GM12878 (cell line): ENCODE measurements around the gene COL9A1. TPM values are rescaled to one million over a fixed set of nuclear protein-coding genes. Genes with fewer than 3 reads are reported as not detected.

ENCODE experiments used
- GATAD2B ChIP-seq: fragments of 450-650 bp; conservative IDR thresholded peaks from 2 replicates; pipeline ENCODE4 v1.6.1; 2017; ENCODE audit warnings: low read depth, mild to moderate bottlenecking, moderate library complexity
- MXI1 ChIP-seq: fragments of 150-350 bp; IDR thresholded peaks from 2 replicates; pipeline ENCODE4 v1.6.1; 2011; ENCODE audit warnings: low read depth, mild to moderate bottlenecking, inconsistent platforms, low read length, improper control_type of control experiment
- NFIC ChIP-seq: IDR thresholded peaks from 2 replicates; pipeline ENCODE4 v1.6.1; 2012; ENCODE audit warnings: low read depth, mild to moderate bottlenecking, inconsistent platforms, low read length, moderate library complexity
- PAX5 ChIP-seq: IDR thresholded peaks from 2 replicates; pipeline ENCODE4 v1.6.1; 2011; ENCODE audit warnings: low read depth, low read length, borderline replicate concordance
- PAX8 ChIP-seq: fragments of 450-650 bp; IDR thresholded peaks from 2 replicates; pipeline ENCODE4 v1.6.1; 2017; ENCODE audit warnings: mild to moderate bottlenecking, moderate library complexity
- SMAD5 ChIP-seq: IDR thresholded peaks from 2 replicates; pipeline ENCODE4 v1.6.1; 2016; ENCODE audit warnings: antibody characterized with exemption, low read depth
- SPI1 ChIP-seq: IDR thresholded peaks from 2 replicates; pipeline ENCODE4 v1.6.1; 2011; ENCODE audit warnings: low read depth, mild to moderate bottlenecking, low read length, moderate library complexity, borderline replicate concordance; ENCODE audit not compliant: insufficient read depth
- SREBF2 ChIP-seq: IDR thresholded peaks from 2 replicates; pipeline ENCODE4 v1.6.1; 2012; ENCODE audit warnings: mild to moderate bottlenecking, low read length
- YY1 ChIP-seq: IDR thresholded peaks from 2 replicates; pipeline ENCODE4 v1.6.1; 2011; ENCODE audit warnings: low read depth, mild to moderate bottlenecking, low read length
- polyA plus RNA-seq, 11 experiments: library from polyadenylated mRNA; depleted of rRNA in 4 of 11; unstranded in 6 of 11; stranded (reverse) in 5 of 11; fragments of >200 nt; fragmentation: Nextera tagmentation in 4 of 11; fragmentation: Illumina TruSeq in 1 of 11; extraction: Ambion mirVana in 4 of 11; extraction: Trizol in 1 of 11; gene quantifications; 1 replicate in 1 of 11; 2 replicates in 10 of 11; pipeline versions ENCODE4 v1.2.1 to v1.2.3, GENCODE V29; 2011 to 2016; ENCODE audit warnings: inconsistent platforms in 2 of 11, missing spikeins in 2 of 11, low read depth in 1 of 11
- total RNA-seq, 4 experiments: library from RNA; depleted of rRNA in 3 of 4; stranded (reverse); fragments of >200 nt in 3 of 4; fragmentation: Illumina TruSeq in 1 of 4; extraction: Trizol in 1 of 4; gene quantifications; 2 replicates each; pipeline versions ENCODE4 v1.2.1 to v1.2.3, GENCODE V29; 2013 to 2021
- TF ChIP-seq, protein P1 (sequence below): IDR thresholded peaks from 2 replicates; pipeline ENCODE4 v1.6.1; 2012; ENCODE audit warnings: low read depth, low read length, improper control_type of control experiment

The COL9A1 gene
- total and polyA plus RNA-seq, 10 of the 15 experiments (the other 5 are each of a cell fraction or from before 2014, with no cell fraction given): not detected

DNA sequence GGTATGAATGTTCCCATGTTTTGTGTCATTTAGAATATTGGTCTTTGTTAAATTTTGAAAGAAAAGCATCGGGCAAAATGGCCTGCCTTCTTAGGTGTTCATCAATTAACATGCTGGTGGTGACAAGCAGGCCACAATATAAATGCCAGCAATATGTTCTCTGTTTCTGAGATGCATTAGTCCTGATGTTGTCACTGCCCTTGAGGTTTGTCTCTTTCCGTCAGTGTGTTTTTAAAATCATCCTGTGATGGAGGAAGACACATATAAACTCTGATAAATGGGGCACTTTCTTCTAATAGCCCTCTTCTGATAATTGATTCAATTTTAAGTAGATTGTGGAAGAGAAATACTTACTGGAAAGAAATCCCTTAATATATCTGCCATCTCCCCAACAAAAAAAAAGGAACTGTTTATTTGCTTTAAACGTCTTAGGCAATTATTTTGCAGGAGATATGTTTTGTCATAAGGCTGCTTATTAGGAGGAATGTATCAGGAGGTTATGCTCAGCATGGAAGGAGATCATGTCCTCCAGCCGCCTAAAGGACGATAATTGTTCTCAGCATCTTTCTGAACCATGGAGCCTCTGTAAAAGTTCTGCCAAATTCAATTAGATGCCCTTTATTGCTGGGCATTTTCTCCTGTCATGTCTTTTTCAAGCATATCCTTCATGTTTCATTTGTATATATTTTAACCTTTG is 134.1 kb downstream of the COL9A1 start (continued):
- TF ChIP-seq SMAD5: no peak
- no peak for TF ChIP-seq MXI1
- no peak for TF ChIP-seq YY1
- no peak for TF ChIP-seq GATAD2B
- no peak for TF ChIP-seq PAX5
- no peak for TF ChIP-seq PAX8
- TF ChIP-seq NFIC: no peak
- no peak for TF ChIP-seq SPI1
- TF ChIP-seq, protein P1, sequence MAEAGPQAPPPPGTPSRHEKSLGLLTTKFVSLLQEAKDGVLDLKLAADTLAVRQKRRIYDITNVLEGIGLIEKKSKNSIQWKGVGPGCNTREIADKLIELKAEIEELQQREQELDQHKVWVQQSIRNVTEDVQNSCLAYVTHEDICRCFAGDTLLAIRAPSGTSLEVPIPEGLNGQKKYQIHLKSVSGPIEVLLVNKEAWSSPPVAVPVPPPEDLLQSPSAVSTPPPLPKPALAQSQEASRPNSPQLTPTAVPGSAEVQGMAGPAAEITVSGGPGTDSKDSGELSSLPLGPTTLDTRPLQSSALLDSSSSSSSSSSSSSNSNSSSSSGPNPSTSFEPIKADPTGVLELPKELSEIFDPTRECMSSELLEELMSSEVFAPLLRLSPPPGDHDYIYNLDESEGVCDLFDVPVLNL: no peak
- TF ChIP-seq SREBF2: no peak

Other genes with a start within 250 kb of the COL9A1 start
- gene FAM135A, start 110.4 kb upstream of the COL9A1 start, total RNA-seq (2014; rRNA removed): 15.9 and 24.4 TPM in 2 replicates
- gene FAM135A, start 110.4 kb upstream of the COL9A1 start, total RNA-seq (2014; rRNA removed; fragmentation: Illumina TruSeq; extraction: Trizol): 17.9 and 18.5 TPM in 2 replicates
- 12.0 and 14.2 TPM in 2 replicates for gene FAM135A, start 110.4 kb upstream of the COL9A1 start, total RNA-seq (2021)
- gene FAM135A, start 110.4 kb upstream of the COL9A1 start, polyA plus RNA-seq (2011; rRNA removed): 24.5 and 37.0 TPM in 2 replicates
- 11.8 and 12.0 TPM in 2 replicates for gene FAM135A, start 110.4 kb upstream of the COL9A1 start, polyA plus RNA-seq (2014; fragmentation: Illumina TruSeq; extraction: Trizol)
- 1 to 10 TPM; 3.9 to 4.4 TPM for gene FAM135A, start 110.4 kb upstream of the COL9A1 start, polyA plus RNA-seq (2014; fragmentation: Nextera tagmentation; extraction: Ambion mirVana)
- gene FAM135A, start 110.4 kb upstream of the COL9A1 start, polyA plus RNA-seq (2014; rRNA removed): 7.2 and 9.0 TPM in 2 replicates
- 10 to 100 TPM; 13.1 to 14.8 TPM for gene FAM135A, start 110.4 kb upstream of the COL9A1 start, polyA plus RNA-seq (2016; fragmentation: Nextera tagmentation; extraction: Ambion mirVana)